HG02852 (cell line): ENCODE data around the gene SH3GL2.

ENCODE experiments used
- ATAC-seq: cut with Tn5 transposase; IDR thresholded peaks from one replicate; pipeline ENCODE4 v1.9.1; 2021; ENCODE audit warnings: mild to moderate bottlenecking, moderate library complexity; ENCODE audit not compliant: unreplicated experiment

SH3GL2 gene

DNA sequence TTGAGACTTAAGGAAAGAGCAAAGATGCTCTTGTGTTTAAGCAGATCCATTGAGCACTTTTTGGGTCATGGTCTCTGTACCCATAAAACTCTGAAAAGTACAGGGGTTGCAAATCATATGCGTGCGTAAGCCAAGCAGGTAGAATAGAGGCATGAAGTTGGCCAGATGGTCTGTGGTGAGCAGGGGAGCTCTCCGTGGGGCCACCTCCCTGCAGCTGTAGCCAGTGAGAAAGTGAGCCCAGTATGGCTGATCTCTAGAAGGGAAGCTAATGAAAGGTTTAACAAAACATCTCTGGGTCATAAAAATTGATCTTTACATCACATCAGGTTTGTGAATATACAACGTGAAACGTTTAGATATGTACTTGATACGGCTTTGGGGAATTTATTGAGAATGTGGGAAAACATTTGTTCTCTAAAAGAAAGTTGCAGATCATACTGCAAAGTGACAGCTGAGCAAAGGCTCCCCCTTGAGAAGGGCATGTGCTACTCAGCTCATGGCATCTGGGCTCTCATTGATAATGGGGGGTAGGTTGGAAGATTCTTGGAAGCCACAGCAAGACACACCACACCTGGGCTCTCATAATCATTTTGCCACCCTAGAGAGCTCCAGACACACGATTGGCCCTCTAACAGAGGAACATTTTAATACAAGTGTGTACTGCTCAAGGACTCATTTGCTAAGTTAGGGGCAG lies 30.6 kb downstream of the SH3GL2 start:
- ATAC-seq = no peak

DNA sequence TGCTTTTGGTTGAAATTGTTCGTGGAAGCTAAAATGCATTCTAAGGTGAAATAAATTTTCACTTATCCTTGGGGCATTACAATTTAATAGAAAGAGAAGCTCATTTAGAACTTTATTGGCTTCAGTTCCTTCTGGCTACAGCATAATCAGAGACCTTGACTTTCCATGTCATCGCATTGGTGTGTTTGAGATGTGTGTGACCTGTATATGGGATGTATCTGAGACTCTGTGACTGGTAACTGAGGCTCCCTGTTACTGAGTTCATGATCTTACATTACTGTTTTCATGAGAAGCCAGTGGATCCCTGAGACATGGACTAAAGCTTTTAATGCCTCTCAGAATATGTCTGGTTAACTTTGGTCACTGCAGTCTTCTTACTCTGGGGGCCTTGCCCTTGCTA lies 32.5 kb downstream of the SH3GL2 start:
- ATAC-seq = no peak

- no peak for ATAC-seq
Observed at GRCh38 chr9:17611917-17612316, 33.1 kb downstream of the SH3GL2 start.

DNA sequence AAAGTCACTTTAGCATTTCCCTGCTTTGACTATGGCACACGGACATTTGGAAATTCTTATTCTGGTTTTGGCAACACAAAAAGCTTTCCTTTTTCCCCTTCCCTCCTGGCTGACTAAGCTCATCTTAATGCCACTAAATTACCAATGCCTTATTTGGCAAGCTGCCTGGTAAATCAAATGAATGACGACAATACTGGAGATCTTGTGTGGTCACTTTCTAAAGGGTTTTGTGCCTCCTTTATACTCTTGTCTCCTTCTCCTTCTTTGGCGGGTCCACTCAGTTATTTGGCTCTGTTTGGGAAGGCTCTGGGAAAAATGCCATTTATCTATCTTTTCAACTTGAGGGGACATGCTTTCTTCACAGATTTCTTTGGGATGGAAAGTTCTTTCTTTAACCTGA lies 34.9 kb downstream of the SH3GL2 start:
- ATAC-seq = no peak

DNA sequence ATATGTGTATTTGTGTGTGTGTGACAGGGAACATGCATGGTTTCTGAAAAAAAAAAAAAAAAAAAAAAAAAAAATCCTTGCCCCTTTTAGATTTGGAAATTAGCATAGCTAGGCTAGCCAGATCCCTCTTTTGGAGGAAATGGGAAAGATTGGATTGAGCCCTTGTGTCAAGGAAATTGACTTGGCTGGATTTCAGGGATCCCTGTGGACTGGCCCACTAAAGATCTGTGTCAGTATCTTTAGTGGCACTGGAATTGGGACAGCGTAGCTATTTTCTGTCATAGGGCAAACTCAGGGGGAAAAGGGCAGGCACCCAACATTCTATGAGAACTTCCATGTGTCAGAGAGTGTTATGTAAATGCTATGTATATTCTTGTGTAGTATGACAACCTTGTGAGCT lies 35.4 kb downstream of the SH3GL2 start:
- no peak for ATAC-seq

GRCh38 chr9:17614903-17615302 lies 36.0 kb downstream of the SH3GL2 start:
- no peak for ATAC-seq

- ATAC-seq = no peak
Observed at GRCh38 chr9:17622141-17622540, 43.3 kb downstream of the SH3GL2 start.

DNA sequence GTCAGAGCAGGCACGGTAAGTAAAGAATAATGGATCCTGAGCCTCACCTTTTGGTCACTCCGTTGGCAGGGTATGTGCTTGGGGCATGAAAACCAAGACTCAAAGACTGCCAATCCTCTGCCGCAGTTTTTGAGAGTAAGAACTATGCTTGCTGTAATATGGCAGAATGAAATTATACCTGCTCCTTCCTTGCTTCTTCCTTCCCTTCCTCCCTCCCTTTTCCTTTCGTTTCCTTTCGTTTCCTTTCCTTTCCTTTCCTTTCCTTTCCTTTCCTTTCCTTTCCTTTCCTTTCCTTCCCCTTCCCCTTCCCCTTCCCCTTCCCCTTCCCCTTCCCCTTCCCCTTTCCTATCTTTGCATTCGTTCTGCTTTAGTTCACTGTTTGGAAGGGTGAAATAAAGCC lies 43.9 kb downstream of the SH3GL2 start:
- ATAC-seq = no peak

DNA sequence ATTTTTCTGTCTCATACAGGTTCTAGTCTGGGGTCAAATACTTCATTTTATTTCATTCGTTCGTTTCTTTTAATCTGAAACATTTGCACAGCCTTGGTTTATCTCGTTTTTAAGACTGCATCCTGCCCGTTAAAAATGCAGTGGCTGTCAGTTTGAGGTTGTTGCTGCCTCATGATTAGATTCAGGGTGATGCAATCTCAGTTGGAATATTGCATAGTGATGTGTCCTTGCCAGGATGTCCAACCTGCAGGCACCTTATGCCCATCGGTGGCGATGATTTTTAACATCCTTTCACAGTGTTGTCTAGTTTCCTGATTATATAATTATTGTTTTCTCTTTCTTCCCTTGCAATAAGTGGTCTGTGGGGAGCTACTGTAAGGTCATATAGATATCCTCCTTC lies 45.1 kb downstream of the SH3GL2 start:
- no peak for ATAC-seq

DNA sequence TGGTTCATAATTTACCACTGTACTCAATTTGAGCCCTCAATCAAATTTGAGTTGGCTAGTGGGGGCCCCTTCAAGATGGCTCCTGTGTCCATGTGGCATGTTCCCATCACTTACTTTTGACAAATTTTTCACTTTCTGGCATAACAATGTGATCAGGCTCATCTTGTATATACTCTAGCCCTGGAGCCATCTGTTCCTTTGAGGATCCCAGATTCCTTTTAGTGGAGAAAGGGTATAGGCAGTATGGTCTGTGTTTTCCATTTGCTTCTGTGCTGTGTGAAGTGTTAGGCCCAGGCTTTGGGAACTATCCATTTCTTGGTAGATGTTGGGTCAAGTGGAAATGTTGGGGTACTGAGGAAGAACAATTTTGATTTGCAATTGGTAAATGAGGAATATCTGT lies 45.7 kb downstream of the SH3GL2 start:
- no peak for ATAC-seq

- ATAC-seq = no peak
Observed at GRCh38 chr9:17625644-17626388, 47.0 kb downstream of the SH3GL2 start.

GRCh38 chr9:17627641-17628040 lies 48.8 kb downstream of the SH3GL2 start:
- ATAC-seq = no peak

DNA sequence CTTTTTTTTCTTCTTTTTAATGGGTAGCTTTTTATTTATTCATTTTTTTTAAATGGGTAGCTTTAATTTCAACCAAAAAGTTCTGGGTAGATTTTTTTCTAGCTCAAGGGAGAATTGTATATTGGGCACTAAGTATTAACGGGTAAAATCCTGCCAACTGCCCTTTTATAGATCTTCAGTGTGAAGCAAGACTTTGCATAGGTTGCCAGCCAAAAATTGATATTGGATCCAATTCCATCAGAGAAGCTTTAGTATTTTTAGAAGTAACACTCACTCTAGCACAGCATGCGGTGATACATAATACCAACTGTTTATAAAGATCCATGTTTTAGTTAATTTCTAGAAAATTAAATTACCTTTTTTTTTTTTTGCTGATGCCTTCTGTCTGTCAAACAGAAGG lies 49.8 kb downstream of the SH3GL2 start:
- ATAC-seq = no peak

DNA sequence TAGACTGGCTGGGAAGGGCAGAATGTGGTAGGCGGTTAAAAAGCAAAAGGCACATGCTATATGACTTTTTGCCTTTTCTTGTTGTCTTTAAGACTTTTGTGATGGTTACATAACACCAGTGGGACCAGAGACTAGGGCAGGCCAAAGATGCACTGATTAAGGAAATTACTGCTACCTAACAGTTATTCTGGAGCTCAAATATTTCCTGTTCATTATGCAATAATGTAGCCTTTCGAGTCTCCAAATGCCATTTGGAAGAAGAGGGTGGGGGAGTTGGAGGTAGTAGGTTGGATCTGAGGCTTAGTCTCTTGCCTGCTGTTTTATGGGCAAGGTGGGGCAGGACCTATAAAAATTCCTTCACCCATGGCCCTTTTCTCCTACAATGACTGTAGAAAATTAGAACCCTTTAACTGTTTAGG lies 51.7 kb downstream of the SH3GL2 start:
- no peak for ATAC-seq

GRCh38 chr9:17631396-17631795 lies 52.5 kb downstream of the SH3GL2 start:
- no peak for ATAC-seq

GRCh38 chr9:17632994-17633393 lies 54.1 kb downstream of the SH3GL2 start:
- ATAC-seq = no peak

GRCh38 chr9:17635115-17635890 lies 56.4 kb downstream of the SH3GL2 start:
- ATAC-seq = no peak

DNA sequence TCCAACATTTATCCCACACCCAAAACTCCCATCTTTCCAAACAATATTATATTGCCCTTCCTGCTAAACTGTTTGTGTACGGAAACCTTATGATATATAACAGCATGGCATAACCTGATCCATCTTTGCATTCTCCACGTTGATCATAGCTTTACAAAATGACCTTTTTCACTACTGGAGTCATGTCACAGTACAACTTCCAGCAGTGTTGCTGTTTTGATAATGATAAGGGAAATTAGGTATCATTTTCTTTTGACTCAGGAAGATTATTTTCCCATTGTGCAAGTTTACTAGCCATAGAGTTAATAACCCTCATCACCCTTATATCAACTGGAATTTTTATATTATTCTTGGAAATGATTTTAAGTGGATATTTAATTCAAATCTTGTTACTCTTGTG lies 57.5 kb downstream of the SH3GL2 start:
- no peak for ATAC-seq

DNA sequence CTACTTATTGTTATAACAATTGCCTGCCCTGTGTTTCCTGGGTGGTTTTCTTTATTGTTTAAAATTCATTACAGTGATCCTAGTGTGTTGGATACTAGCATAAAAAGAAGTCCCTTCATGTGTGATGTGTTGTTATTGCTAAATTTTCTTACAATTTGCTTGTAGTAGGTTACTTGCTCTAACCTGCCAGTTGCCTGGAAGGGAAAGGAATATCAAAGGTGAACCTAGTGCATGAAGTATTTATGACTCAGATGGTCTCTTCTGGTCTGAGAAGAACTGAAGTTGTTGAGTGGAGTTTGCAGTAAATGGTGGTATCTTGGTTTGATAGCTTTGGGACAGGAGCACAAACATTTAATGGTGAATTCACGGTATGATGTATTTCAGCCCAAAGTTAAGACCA lies 58.0 kb downstream of the SH3GL2 start:
- no peak for ATAC-seq

DNA sequence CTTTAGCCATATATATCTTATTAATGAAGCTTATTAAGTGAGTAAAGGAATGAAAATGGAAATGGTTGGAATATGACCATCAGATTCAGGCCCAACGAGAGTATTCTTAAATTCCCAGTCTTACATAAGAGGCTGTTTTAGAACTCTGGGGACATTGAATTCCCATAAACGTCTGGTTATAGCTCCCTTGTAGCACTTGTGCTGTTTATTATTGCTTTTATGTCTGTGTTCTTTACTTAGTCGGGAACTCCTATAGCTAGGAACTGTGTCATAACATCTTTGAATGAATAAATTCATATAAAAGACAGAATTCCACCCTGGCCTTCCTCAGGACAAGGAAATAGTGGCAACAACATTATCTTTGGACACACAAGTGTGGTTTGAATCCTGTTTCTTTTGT lies 58.4 kb downstream of the SH3GL2 start:
- ATAC-seq = no peak

DNA sequence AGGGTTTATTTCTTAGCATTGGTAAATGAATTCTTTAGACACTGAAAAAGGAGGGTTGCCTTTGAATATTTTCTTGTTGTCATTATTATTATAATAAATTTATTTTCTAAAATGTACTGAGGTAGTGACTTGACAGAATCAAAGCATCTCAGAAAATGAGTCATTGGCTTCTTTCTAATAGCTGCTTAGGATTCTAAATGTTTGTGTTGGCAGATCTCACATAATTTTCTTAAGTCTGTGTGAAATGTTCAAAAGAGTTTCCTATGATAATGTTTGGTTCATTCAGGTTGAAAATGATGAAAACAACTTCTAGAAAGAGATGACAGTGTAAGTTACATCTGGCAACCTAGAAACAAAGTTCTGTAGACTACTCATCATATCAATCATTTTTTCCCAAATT lies 69.7 kb downstream of the SH3GL2 start:
- no peak for ATAC-seq

DNA sequence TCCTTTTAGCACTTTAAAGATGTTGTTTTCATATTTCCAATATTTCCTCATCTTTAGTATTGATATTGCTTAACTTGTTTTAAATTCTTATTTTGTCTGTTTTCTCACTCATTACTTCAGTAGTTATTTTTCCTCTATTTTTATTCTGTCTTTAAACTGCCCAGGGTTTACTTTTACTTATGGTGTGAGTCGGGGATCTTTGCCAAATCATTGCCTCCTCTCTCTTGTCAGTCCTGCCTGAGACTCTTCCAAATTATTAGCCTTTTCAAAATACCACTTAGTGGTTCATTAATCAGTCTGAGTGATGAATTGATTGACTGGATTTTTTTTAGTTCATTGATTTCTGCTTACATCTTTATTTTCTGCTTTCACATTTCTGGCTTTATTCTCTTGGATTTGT lies 72.9 kb downstream of the SH3GL2 start:
- no peak for ATAC-seq
